22Rv1 (cell line): Measurements from ENCODE around the gene SPATS1.

ENCODE experiments used
- ZFX ChIP-seq: fragments of 450-650 bp; IDR thresholded peaks from 2 replicates; pipeline ENCODE4 v1.6.1; 2017; ENCODE audit warnings: antibody characterized with exemption, borderline replicate concordance
- TF ChIP-seq, protein P1 (sequence below): fragments of 450-650 bp; IDR thresholded peaks from 2 replicates; pipeline ENCODE4 v1.5.1; 2017; ENCODE audit warnings: mild to moderate bottlenecking

DNA sequence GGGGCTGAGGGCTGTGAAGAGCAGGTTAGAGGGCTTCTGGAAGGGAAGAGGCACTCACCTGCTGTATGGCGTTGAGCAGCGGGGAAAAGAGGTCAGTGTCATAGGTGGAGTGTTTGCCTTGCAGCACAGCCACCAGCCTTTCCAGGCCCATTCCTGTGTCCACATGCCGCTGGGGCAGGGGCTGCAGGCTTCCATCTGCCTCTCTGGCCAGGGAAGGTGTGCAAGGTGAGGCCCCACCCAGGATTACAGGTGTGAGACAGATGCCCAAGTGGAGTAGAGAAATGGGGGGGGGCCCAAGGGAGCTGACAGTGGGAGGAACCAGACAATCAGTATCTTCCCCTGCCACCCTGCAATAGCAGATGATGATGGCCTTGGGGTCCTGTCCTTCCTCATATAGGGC lies 32.2 kb upstream of the SPATS1 start:
- TF ChIP-seq, protein P1, sequence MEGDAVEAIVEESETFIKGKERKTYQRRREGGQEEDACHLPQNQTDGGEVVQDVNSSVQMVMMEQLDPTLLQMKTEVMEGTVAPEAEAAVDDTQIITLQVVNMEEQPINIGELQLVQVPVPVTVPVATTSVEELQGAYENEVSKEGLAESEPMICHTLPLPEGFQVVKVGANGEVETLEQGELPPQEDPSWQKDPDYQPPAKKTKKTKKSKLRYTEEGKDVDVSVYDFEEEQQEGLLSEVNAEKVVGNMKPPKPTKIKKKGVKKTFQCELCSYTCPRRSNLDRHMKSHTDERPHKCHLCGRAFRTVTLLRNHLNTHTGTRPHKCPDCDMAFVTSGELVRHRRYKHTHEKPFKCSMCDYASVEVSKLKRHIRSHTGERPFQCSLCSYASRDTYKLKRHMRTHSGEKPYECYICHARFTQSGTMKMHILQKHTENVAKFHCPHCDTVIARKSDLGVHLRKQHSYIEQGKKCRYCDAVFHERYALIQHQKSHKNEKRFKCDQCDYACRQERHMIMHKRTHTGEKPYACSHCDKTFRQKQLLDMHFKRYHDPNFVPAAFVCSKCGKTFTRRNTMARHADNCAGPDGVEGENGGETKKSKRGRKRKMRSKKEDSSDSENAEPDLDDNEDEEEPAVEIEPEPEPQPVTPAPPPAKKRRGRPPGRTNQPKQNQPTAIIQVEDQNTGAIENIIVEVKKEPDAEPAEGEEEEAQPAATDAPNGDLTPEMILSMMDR, result no peak
- TF ChIP-seq ZFX, result no peak
